ENCODE results near the gene IGSF1.

- no peak for TF ChIP-seq ZBTB7A (IDR thresholded peaks at IDR 0.05; ENCODE audit: low read depth)
- no peak for TF ChIP-seq RAD21 (IDR thresholded peaks at IDR 0.05; ENCODE audit: low read depth)
- no peak for TF ChIP-seq REST (IDR thresholded peaks at IDR 0.05; ENCODE audit: low read depth)
- TF ChIP-seq MAX (IDR thresholded peaks at IDR 0.05), result no peak
These were observed 1.4 kb downstream of the IGSF1 start for GRCh38 chrX:131287560-131288179.
